DOHH2 (cell line): ENCODE data around the gene HEPHL1.
"Not testable (repeated sequence)": the region's sequence is repeated elsewhere in the genome, so short reads cannot be mapped to it uniquely, and the experiment has no call there.

Source experiments
- H3F3A ChIP-seq: fragments of 200-600 bp; sonication (generic), shearing (Covaris generic); 2 replicates; pipeline ENCODE4 v1.6.0; 2016; ENCODE audit warnings: antibody characterized with exemption, mild to moderate bottlenecking; ENCODE audit not compliant: control insufficient read depth, insufficient read depth
- H3K27ac ChIP-seq: fragments of 200-600 bp; sonication (generic); 2 replicates; pipeline ENCODE4 v1.5.1; 2014; ENCODE audit warnings: low read depth, mild to moderate bottlenecking, low read length, moderate library complexity
- H3K27me3 ChIP-seq: fragments of 200-600 bp; sonication (generic); 2 replicates; pipeline ENCODE4 v1.6.1; 2014; ENCODE audit warnings: mild to moderate bottlenecking, low read length, mixed read lengths; ENCODE audit not compliant: control insufficient read depth
- H3K36me3 ChIP-seq: fragments of 200-600 bp; sonication (generic); 2 replicates; pipeline ENCODE4 v1.6.1; 2014; ENCODE audit warnings: mild to moderate bottlenecking, low read length, moderate library complexity, mixed read lengths; ENCODE audit not compliant: control insufficient read depth
- H3K4me1 ChIP-seq: fragments of 200-600 bp; sonication (generic); 2 replicates; pipeline ENCODE4 v1.6.1; 2014; ENCODE audit warnings: mild to moderate bottlenecking, low read length, mixed read lengths; ENCODE audit not compliant: control insufficient read depth
- H3K4me2 ChIP-seq: fragments of 200-600 bp; sonication (generic); 2 replicates; pipeline ENCODE4 v1.6.0; 2014; ENCODE audit warnings: mild to moderate bottlenecking, low read length, moderate library complexity
- H3K4me3 ChIP-seq: fragments of 200-600 bp; sonication (generic); 2 replicates; pipeline ENCODE4 v1.5.1; 2014; ENCODE audit warnings: mild to moderate bottlenecking, low read length, mixed read lengths
- H3K79me2 ChIP-seq: fragments of 200-600 bp; sonication (generic); 2 replicates; pipeline ENCODE4 v1.6.1; 2014; ENCODE audit warnings: mild to moderate bottlenecking, low read length, mixed read lengths; ENCODE audit not compliant: control insufficient read depth
- H3K9me2 ChIP-seq: fragments of 200-600 bp; sonication (generic); replicated peaks from 2 replicates; pipeline ENCODE4 v1.6.1; 2014; ENCODE audit warnings: mild to moderate bottlenecking, low read length, mixed read lengths; ENCODE audit not compliant: control insufficient read depth
- H3K9me3 ChIP-seq: fragments of 200-600 bp; sonication (generic); 2 replicates; pipeline ENCODE4 v1.6.1; 2014; ENCODE audit warnings: antibody characterized with exemption, low read length, mixed read lengths; ENCODE audit not compliant: control insufficient read depth, insufficient read depth
- H4K20me1 ChIP-seq: fragments of 200-600 bp; sonication (generic); 2 replicates; pipeline ENCODE4 v1.6.0; 2014; ENCODE audit warnings: low read depth, mild to moderate bottlenecking, antibody characterized with exemption, low read length, moderate library complexity; ENCODE audit not compliant: control insufficient read depth, insufficient read depth
- EZH2phosphoT487 ChIP-seq: fragments of 200-600 bp; sonication (generic); IDR thresholded peaks from 2 replicates; pipeline ENCODE4 v1.6.1; 2017; ENCODE audit warnings: borderline replicate concordance, mild to moderate bottlenecking, antibody characterized with exemption, low read length, moderate library complexity, mixed read lengths
- TF ChIP-seq, protein P1 (sequence below): fragments of 200-600 bp; sonication (generic); IDR thresholded peaks from one replicate; pipeline ENCODE4 v1.5.1; 2014; ENCODE audit warnings: antibody characterized with exemption, mild to moderate bottlenecking, low read depth, low read length; ENCODE audit not compliant: poor library complexity, severe bottlenecking

HEPHL1 gene

DNA sequence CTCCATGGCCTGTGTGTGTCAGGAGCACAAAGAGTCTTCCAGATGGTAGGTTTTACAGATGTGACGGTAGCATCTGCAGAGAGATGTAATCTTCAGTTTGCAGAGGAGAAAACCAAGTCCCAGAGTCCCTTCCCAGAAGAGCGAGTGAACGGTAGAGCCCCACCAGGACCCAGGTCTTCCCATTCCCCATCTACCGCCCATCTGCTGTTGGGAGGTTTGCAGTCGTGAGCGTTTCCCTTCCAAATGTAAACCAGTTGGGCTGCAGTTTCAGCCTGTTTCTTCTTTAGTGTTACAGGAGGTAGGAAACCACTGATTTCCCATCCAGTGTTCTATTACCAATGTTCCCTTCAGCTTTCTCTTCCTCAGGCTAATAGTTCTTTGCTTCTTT is 131.5 kb downstream of the HEPHL1 start:
- H3K27ac ChIP-seq: no peak overlapping the region
- H3K4me1 ChIP-seq: peaks cover 13% of the 10 kb centered on the region
- no peaks in the 10 kb centered on the region for H3K9me3 ChIP-seq
- no peak overlapping the region for H3K4me3 ChIP-seq
- H3K79me2 ChIP-seq: peaks cover 34% of the 10 kb centered on the region
- no peaks in the 10 kb centered on the region for H3K36me3 ChIP-seq
- H3K9me2 ChIP-seq: no peaks in the 10 kb centered on the region
- H3K4me2 ChIP-seq: no peak overlapping the region
- TF ChIP-seq EZH2phosphoT487: no peak
- TF ChIP-seq, protein P1, sequence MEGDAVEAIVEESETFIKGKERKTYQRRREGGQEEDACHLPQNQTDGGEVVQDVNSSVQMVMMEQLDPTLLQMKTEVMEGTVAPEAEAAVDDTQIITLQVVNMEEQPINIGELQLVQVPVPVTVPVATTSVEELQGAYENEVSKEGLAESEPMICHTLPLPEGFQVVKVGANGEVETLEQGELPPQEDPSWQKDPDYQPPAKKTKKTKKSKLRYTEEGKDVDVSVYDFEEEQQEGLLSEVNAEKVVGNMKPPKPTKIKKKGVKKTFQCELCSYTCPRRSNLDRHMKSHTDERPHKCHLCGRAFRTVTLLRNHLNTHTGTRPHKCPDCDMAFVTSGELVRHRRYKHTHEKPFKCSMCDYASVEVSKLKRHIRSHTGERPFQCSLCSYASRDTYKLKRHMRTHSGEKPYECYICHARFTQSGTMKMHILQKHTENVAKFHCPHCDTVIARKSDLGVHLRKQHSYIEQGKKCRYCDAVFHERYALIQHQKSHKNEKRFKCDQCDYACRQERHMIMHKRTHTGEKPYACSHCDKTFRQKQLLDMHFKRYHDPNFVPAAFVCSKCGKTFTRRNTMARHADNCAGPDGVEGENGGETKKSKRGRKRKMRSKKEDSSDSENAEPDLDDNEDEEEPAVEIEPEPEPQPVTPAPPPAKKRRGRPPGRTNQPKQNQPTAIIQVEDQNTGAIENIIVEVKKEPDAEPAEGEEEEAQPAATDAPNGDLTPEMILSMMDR: no peak
- H3F3A ChIP-seq: no peaks in the 10 kb centered on the region
- 0 out of 2 replicates have a peak, but pooled peaks cover 4% of the 10 kb centered on the region for H4K20me1 ChIP-seq
- H3K27me3 ChIP-seq: no peaks in the 10 kb centered on the region

DNA sequence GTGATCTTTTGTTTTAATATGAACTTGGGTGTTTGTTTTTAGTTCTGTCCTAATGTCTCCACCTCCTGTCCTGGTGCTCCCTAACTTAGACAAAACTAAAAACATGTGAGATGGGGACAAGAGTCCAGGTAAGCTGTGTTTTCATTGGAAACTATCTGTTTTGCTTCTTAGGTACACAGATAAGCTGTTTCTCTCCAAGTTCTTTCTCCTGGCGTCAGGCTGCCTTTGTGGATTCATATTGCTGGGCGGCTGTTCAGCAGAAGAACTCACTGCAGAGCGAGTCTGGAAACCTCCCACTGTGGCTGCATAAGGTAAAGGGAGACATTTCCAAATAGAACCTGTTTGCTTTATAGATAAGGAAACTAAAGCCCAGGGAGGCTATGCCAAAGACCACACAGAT is 132.2 kb downstream of the HEPHL1 start:
- no peaks in the 10 kb centered on the region for H3K36me3 ChIP-seq
- TF ChIP-seq EZH2phosphoT487: no peak
- TF ChIP-seq, protein P1: no peak
- no peaks in the 10 kb centered on the region for H3K9me2 ChIP-seq
- H3K27ac ChIP-seq: no peak overlapping the region
- H3K4me1 ChIP-seq: peaks cover 13% of the 10 kb centered on the region
- no peaks in the 10 kb centered on the region for H3K27me3 ChIP-seq
- H3K4me3 ChIP-seq: no peak overlapping the region
- no peak overlapping the region for H3K4me2 ChIP-seq
- peaks cover 33% of the 10 kb centered on the region for H3K79me2 ChIP-seq
- no peaks in the 10 kb centered on the region for H3F3A ChIP-seq
- H3K9me3 ChIP-seq: no peaks in the 10 kb centered on the region
- H4K20me1 ChIP-seq: 0 out of 2 replicates have a peak, but pooled peaks cover 4% of the 10 kb centered on the region

DNA sequence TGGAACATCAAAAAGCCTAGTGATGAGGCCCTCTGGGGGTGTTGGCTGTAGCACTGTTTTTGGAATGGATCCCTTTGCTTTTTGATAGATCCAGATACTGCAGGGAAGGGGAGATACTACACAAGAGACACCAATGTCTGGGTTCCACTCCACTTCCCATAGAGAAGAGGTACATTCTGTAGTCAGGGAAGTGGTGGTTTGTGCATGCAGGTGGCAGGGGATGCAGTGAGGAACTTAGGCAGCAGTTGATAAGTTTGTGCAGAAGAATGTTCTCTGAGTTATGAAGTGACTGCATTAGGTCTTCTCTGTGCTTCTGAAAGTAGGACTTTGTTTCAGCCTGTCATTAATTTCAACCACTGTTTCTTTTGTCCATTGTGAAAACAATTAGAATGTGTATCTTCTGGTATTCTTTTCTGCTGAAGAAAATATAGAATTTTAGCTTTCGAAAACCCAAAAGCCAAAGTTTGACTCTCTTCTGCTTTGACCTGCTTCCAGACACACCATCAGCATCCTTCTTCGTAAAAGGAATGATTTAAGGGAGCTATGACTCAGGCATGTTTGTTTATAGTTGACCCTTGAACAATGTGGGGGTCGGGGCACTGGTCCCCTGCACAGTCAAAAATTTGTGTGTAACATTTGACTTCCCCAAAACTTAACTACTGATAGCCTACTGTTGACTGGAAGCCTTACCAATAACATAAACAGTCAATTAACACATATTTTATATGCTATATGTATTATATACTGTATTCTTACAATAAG is 133.1 kb downstream of the HEPHL1 start:
- Histone ChIP-seq H3K4me2 (no peak overlapping the region), H3K27ac (no peak overlapping the region), H3K4me1 (peaks cover 13% of the 10 kb centered on the region), H3K27me3 (no peaks in the 10 kb centered on the region), H3K9me2 (no peaks in the 10 kb centered on the region), H3F3A (no peaks in the 10 kb centered on the region), H3K9me3 (no peaks in the 10 kb centered on the region), H3K79me2 (peaks cover 23% of the 10 kb centered on the region), H4K20me1 (0 out of 2 replicates have a peak, but pooled peaks cover 4% of the 10 kb centered on the region), H3K36me3 (no peaks in the 10 kb centered on the region), H3K4me3 (no peak overlapping the region)
- no peak for TF ChIP-seq EZH2phosphoT487
- TF ChIP-seq, protein P1: no peak

DNA sequence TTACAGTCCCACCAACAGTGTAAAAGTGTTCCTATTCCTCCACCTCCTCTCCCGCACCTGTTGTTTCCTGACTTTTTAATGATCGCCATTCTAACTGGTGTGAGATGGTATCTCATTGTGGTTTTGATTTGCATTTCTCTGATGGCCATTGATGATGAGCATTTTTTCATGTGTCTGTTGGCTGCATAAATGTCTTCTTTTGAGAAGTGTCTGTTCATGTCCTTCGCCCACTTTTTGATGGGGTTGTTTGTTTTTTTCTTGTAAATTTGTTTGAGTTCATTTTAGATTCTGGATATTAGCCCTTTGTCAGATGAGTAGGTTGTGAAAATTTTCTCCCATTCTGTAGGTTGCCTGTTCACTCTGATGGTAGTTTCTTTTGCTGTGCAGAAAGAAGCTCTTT is 136.2 kb downstream of the HEPHL1 start:
- H3K9me2 ChIP-seq, H3F3A ChIP-seq, H3K27me3 ChIP-seq, H3K4me3 ChIP-seq, H3K9me3 ChIP-seq, H4K20me1 ChIP-seq, H3K27ac ChIP-seq, H3K36me3 ChIP-seq, H3K79me2 ChIP-seq, H3K4me2 ChIP-seq, H3K4me1 ChIP-seq: not testable (repeated sequence)
